OCI-LY1 (cell line): Measurements from ENCODE around the gene TFDP2.

Experiments used
- H2AFZ ChIP-seq: fragments of 200-600 bp; sonication (generic), shearing (Covaris generic); 2 replicates; pipeline ENCODE4 v1.6.0; 2014; ENCODE audit warnings: antibody characterized with exemption, mild to moderate bottlenecking, low read length
- H3F3A ChIP-seq: fragments of 200-600 bp; sonication (generic), shearing (Covaris generic); 2 replicates; pipeline ENCODE4 v1.6.0; 2014; ENCODE audit warnings: mild to moderate bottlenecking, antibody characterized with exemption, low read length, moderate library complexity; ENCODE audit not compliant: insufficient read depth
- H3K27ac ChIP-seq: fragments of 200-600 bp; sonication (generic); 2 replicates; pipeline ENCODE4 v1.5.1; 2014; ENCODE audit warnings: low read length, mixed run types, mild to moderate bottlenecking, low read depth; ENCODE audit not compliant: poor library complexity, severe bottlenecking
- H3K27me3 ChIP-seq: fragments of 200-600 bp; sonication (generic); 2 replicates; pipeline ENCODE4 v1.6.0; 2014; ENCODE audit warnings: antibody characterized with exemption, mild to moderate bottlenecking, low read length, moderate library complexity; ENCODE audit not compliant: insufficient read depth
- H3K36me3 ChIP-seq: fragments of 200-600 bp; sonication (generic); 2 replicates; pipeline ENCODE4 v1.6.1; 2014; ENCODE audit warnings: mild to moderate bottlenecking, antibody characterized with exemption, low read length, moderate library complexity, mixed read lengths; ENCODE audit not compliant: insufficient read depth
- H3K4me1 ChIP-seq: fragments of 200-600 bp; sonication (generic); 2 replicates; pipeline ENCODE4 v1.5.1; 2014; ENCODE audit warnings: mild to moderate bottlenecking, low read length, moderate library complexity; ENCODE audit not compliant: insufficient read depth, severe bottlenecking
- H3K4me2 ChIP-seq: fragments of 200-600 bp; sonication (generic), shearing (Covaris generic); 2 replicates; pipeline ENCODE4 v1.6.1; 2014; ENCODE audit warnings: low read length
- H3K4me3 ChIP-seq: fragments of 200-600 bp; sonication (generic); 2 replicates; pipeline ENCODE4 v1.5.1; 2014; ENCODE audit warnings: low read length, low read depth, mild to moderate bottlenecking, mixed read lengths; ENCODE audit not compliant: poor library complexity, severe bottlenecking
- H3K79me2 ChIP-seq: fragments of 200-600 bp; shearing (Covaris generic); 2 replicates; pipeline ENCODE4 v1.6.1; 2016; ENCODE audit warnings: mixed run types, low read length, mixed read lengths; ENCODE audit not compliant: insufficient read depth
- H3K9ac ChIP-seq: fragments of 200-600 bp; sonication (generic), shearing (Covaris generic); 2 replicates; pipeline ENCODE4 v1.6.1; 2014; ENCODE audit warnings: mild to moderate bottlenecking, low read length, mixed read lengths
- H3K9me2 ChIP-seq: fragments of 200-600 bp; sonication (generic), shearing (Covaris generic); 2 replicates; pipeline ENCODE4 v1.6.1; 2014; ENCODE audit warnings: low read depth, mild to moderate bottlenecking, low read length, mixed read lengths
- H3K9me3 ChIP-seq: fragments of 200-600 bp; shearing (Covaris generic); 2 replicates; pipeline ENCODE4 v1.6.1; 2014; ENCODE audit warnings: low read length, mixed read lengths
- H4K20me1 ChIP-seq: fragments of 200-600 bp; sonication (generic), shearing (Covaris generic); 2 replicates; pipeline ENCODE4 v1.6.0; 2016; ENCODE audit warnings: mild to moderate bottlenecking, low read length; ENCODE audit not compliant: insufficient read depth
- CTCF ChIP-seq: fragments of 200-600 bp; sonication (generic), shearing (Covaris generic); IDR thresholded peaks from 2 replicates; pipeline ENCODE4 v1.5.1; 2017; ENCODE audit warnings: mild to moderate bottlenecking, antibody characterized with exemption, low read length, moderate library complexity, mixed read lengths
- EZH2 ChIP-seq: fragments of 200-600 bp; sonication (generic), shearing (Covaris generic); IDR thresholded peaks from 2 replicates; pipeline ENCODE4 v1.8.0; 2017; ENCODE audit warnings: borderline replicate concordance, mixed run types, mild to moderate bottlenecking, antibody characterized with exemption, low read length, moderate library complexity, mixed read lengths

TFDP2 gene

GRCh38 chr3:141949399-141949798 is 199.9 kb downstream of the TFDP2 start:
- Histone ChIP-seq H3K4me1 (no peaks in the 10 kb centered on the region), H2AFZ (no peak overlapping the region), H3K36me3 (peaks cover 79% of the 10 kb centered on the region), H4K20me1 (no peaks in the 10 kb centered on the region), H3K79me2 (no peaks in the 10 kb centered on the region), H3K4me3 (no peak overlapping the region), H3F3A (0 out of 2 replicates have a peak, but pooled peaks cover 5% of the 10 kb centered on the region), H3K9me2 (no peaks in the 10 kb centered on the region), H3K27ac (no peak overlapping the region), H3K9me3 (no peaks in the 10 kb centered on the region), H3K9ac (no peak overlapping the region), H3K4me2 (no peak overlapping the region), H3K27me3 (no peaks in the 10 kb centered on the region)
- no peak for TF ChIP-seq CTCF
- TF ChIP-seq EZH2, result no peak

- Histone ChIP-seq H3K4me3 (no peak overlapping the region), H3F3A (0 out of 2 replicates have a peak, but pooled peaks cover 11% of the 10 kb centered on the region), H3K79me2 (no peaks in the 10 kb centered on the region), H3K36me3 (peaks cover 47% of the 10 kb centered on the region), H3K4me2 (no peak overlapping the region), H3K27me3 (no peaks in the 10 kb centered on the region), H3K4me1 (no peaks in the 10 kb centered on the region), H4K20me1 (no peaks in the 10 kb centered on the region), H3K9me3 (no peaks in the 10 kb centered on the region), H3K27ac (peak overlapping the region; percentile 16), H2AFZ (no peak overlapping the region), H3K9ac (no peak overlapping the region), H3K9me2 (no peaks in the 10 kb centered on the region)
- TF ChIP-seq CTCF, result no peak
- no peak for TF ChIP-seq EZH2
Measured at GRCh38 chr3:141945726-141946485, 203.4 kb downstream of the TFDP2 start.

- H3K9ac ChIP-seq, result no peak overlapping the region
- H3K27ac ChIP-seq, result no peak overlapping the region
- 0 out of 2 replicates have a peak, but pooled peaks cover 11% of the 10 kb centered on the region for H3F3A ChIP-seq
Measured at GRCh38 chr3:141942006-141942405, 207.3 kb downstream of the TFDP2 start.

More at GRCh38 chr3:141942006-141942405, 207.3 kb downstream of the TFDP2 start:
- no peak overlapping the region for H3K4me2 ChIP-seq
- H3K36me3 ChIP-seq, result peaks cover 19% of the 10 kb centered on the region; the same call in 1 of the 2 replicates
- no peaks in the 10 kb centered on the region for H3K9me3 ChIP-seq
- no peak overlapping the region for H3K4me3 ChIP-seq
- H3K79me2 ChIP-seq, result no peaks in the 10 kb centered on the region
- no peaks in the 10 kb centered on the region for H3K9me2 ChIP-seq
- no peaks in the 10 kb centered on the region for H3K27me3 ChIP-seq
- no peak overlapping the region for H2AFZ ChIP-seq
- no peaks in the 10 kb centered on the region for H4K20me1 ChIP-seq
- H3K4me1 ChIP-seq, result no peaks in the 10 kb centered on the region
- TF ChIP-seq EZH2, result no peak
